AG04449 (cell line): Measurements from ENCODE around the gene COL13A1.

Source experiments
- CTCF ChIA-PET: fragments of 350-600 bp; formaldehyde crosslinking; extraction: SDS; loops from one replicate; lab custom pipeline; 2021; ENCODE audit warnings: antibody characterized with exemption; lab: Yijun Ruan, JAX
- POLR2A ChIA-PET: fragments of 400-600, 350-600 bp; formaldehyde crosslinking; extraction: SDS; loops from one replicate; lab custom pipeline; 2020; ENCODE audit warnings: antibody characterized with exemption, inconsistent platforms; lab: Yijun Ruan, JAX
- DNase-seq: peaks from one replicate; pipeline ENCODE4 v3.0.0-alpha.2; 2010; ENCODE audit warnings: low read depth, low spot score
- H3K4me3 ChIP-seq: 2 replicates; pipeline ENCODE4 v1.5.1; 2011; ENCODE audit warnings: low read depth, mild to moderate bottlenecking, control low read depth, low read length
- TF ChIP-seq, protein P1 (sequence below): IDR thresholded peaks from one replicate; pipeline ENCODE4 v1.5.1; 2011; ENCODE audit warnings: mild to moderate bottlenecking, moderate library complexity, low read length, control low read depth, inconsistent platforms; ENCODE audit not compliant: insufficient read depth; ENCODE audit errors: missing control alignments

The COL13A1 gene

DNA sequence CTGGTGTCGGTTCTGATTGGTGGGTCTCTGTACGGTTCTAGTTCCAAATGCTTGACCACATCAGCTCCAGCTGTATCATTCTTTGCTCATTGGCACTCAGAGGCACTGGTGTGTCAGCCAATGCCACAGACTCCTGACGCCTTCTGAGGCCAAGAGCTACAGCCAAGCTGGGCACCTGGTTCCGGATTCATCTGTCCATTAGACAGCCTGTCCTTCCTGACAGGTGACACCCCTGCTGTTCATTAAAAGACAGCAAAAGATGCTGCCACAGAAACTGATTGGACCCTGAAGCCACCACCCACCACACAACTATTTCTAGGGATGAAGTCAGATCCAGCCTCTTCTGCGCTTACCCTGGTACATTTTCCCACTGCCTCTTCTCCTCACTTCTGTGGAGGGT, 35.6 kb downstream of the COL13A1 start:
- TF ChIP-seq, protein P1, sequence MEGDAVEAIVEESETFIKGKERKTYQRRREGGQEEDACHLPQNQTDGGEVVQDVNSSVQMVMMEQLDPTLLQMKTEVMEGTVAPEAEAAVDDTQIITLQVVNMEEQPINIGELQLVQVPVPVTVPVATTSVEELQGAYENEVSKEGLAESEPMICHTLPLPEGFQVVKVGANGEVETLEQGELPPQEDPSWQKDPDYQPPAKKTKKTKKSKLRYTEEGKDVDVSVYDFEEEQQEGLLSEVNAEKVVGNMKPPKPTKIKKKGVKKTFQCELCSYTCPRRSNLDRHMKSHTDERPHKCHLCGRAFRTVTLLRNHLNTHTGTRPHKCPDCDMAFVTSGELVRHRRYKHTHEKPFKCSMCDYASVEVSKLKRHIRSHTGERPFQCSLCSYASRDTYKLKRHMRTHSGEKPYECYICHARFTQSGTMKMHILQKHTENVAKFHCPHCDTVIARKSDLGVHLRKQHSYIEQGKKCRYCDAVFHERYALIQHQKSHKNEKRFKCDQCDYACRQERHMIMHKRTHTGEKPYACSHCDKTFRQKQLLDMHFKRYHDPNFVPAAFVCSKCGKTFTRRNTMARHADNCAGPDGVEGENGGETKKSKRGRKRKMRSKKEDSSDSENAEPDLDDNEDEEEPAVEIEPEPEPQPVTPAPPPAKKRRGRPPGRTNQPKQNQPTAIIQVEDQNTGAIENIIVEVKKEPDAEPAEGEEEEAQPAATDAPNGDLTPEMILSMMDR: no peak
- CTCF ChIA-PET: interaction anchor here (1.1 to 1.9 kb wide), 4 partner anchors 25 to 121 kb away, joined by 3 to 7 read pairs (median 6); no protein-coding TSS in a partner anchor

DNA sequence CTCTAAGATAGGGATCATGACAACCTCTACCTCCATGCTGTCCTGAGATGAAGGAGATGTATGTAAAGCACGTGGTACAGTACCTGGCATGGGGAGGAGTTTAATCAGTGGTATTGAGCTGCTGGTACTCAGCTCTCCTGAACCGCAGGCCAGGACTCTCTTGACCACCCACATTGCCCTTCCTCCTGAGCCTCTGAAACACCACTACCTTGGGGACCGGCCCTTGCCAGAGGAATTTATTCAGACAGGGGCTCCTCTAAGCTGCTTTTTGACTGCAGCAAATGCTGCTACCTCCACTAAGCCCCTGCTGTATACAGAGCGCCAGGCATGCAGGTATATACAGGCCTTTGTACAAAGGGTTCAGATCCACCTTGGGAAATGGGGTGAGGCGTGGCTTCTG, 36.7 kb downstream of the COL13A1 start:
- CTCF ChIA-PET: interaction anchor here (0.7 to 2.0 kb wide), 11 partner anchors 9 to 77 kb away, joined by 3 to 7 read pairs (median 5); no protein-coding TSS in a partner anchor
- DNase-seq: no peak
- POLR2A ChIA-PET: interaction anchor here (0.7 to 1.0 kb wide), 2 partner anchors 26 to 76 kb away, joined by 3 read pairs; no protein-coding TSS in a partner anchor
- H3K4me3 ChIP-seq: no peak overlapping the region
- TF ChIP-seq, protein P1: no peak

More for the DNA sequence above, 35.6 kb downstream of the COL13A1 start:
- POLR2A ChIA-PET: no interaction called here
- no peak for DNase-seq
- no peak overlapping the region for H3K4me3 ChIP-seq

DNA sequence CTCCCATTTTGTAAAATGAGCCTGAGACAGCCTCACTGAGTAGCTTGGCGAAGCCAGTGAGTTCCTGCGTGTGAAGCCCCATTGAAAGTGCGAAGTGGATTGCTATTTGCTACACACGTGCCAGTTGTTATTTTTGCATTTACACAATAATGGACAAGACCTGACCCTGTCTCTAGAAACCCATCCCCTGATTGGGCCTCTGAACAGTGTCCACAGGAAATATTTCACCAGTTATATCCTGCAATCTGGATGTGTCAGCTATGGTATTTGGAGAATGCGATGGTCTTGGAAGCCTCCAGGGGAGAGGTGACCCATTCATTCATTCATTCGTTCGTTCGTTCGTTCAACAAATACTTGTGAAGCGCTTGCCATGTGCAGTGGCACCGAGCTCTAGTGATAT, 37.1 kb downstream of the COL13A1 start:
- H3K4me3 ChIP-seq: no peak overlapping the region
- TF ChIP-seq, protein P1: no peak
- ChIA-PET CTCF (interaction anchor here (0.7 to 2.0 kb wide), 13 partner anchors 10 to 76 kb away, joined by 3 to 7 read pairs (median 4); no protein-coding TSS in a partner anchor), POLR2A (interaction anchor here (0.7 to 1.0 kb wide), 2 partner anchors 25 to 75 kb away, joined by 3 read pairs; no protein-coding TSS in a partner anchor)
- DNase-seq: no peak

DNA sequence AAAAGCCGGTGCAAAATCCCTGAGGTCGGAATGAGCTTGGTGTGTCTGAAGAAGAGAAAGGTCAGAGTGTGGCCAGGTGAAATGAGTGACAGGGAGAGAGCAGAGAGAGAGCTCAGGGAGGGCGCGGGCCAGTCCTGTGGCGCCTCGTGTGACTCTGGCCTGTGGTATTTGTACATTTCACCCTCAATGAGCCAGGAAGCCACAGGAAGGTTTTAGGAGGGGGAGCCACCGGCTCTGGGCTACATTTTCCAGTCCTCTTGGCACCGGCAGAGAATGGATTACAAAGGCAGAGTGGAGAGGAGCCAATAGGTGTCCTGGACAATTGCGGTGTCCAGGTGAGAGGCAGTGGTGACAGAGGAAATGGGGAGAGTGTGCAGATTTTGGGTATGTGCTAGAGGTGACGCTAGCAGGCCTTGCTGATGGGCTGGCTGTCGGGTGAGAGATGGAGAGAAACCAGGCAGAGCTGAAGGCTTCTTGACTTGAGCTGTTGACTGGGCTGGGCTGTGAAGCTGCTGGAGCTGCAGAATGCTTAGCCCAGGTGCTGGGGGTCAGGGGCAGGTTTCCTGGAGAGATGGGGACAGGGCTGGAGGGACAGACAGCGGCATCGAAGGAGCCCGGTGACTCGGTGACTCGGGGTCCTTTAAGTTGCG, 38.1 kb downstream of the COL13A1 start:
- TF ChIP-seq, protein P1: no peak
- H3K4me3 ChIP-seq: no peak overlapping the region
- POLR2A ChIA-PET: no interaction called here
- DNase-seq: no peak
- CTCF ChIA-PET: interaction anchor here (0.8 to 2.0 kb wide), 7 partner anchors 11 to 62 kb away, joined by 3 to 7 read pairs (median 4); no protein-coding TSS in a partner anchor

DNA sequence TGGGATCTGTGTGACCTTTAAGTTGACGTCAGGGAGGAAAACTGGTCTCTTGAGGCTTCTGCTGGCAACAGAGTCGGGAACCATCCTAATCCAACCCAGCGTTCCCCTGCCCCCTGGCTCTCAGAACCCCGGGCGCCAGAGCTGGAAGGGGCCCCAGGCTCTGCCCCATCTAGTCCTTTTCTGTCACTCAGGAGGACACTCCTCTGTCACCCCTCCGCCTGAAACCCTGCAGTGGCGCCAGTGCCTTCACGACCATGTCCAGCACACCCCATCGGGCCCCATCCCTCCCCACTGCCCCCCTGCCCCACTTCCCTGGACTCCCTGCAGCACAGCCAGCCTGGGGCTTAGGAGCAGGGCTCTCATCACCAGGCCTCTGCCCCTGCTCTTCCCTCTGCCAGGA, 39.1 kb downstream of the COL13A1 start:
- no peak for DNase-seq
- POLR2A ChIA-PET: no interaction called here
- CTCF ChIA-PET: interaction anchor here (1.0 to 1.4 kb wide), 2 partner anchors 12 to 41 kb away, joined by 3 read pairs; no protein-coding TSS in a partner anchor
- H3K4me3 ChIP-seq: no peak overlapping the region
- TF ChIP-seq, protein P1: no peak

DNA sequence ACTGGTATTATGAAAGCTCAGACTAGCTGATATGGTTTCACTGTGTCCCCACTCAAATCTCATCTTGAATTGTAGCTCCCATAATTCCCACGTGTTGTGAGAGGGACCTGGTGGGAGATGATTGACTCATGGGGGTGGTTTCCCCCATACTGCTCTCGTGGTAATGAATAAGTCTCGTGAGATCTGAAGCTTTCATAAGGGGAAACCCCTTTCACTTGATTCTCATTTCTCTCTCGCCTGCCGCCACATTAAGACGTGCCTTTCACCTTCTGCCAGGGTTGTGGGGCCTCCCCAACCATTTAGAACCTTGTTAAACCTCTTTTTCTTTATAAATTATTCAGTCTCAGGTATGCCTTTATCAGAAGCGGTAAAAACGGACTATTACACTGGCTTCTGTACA, 40.3 kb downstream of the COL13A1 start:
- DNase-seq: no peak
- TF ChIP-seq, protein P1: no peak
- POLR2A ChIA-PET: no interaction called here
- H3K4me3 ChIP-seq: no peak overlapping the region
- CTCF ChIA-PET: interaction anchor here (1.1 to 1.9 kb wide), 5 partner anchors 13 to 73 kb away, joined by 3 to 7 read pairs (median 5); no protein-coding TSS in a partner anchor
